IPS-15b (cell line): ENCODE results near the gene KCNQ1.

Experiments
- H3K27me3 ChIP-seq: one replicate; pipeline ENCODE4 v1.6.1; 2013; ENCODE audit warnings: low read length; ENCODE audit not compliant: control insufficient read depth, insufficient read depth
- H3K36me3 ChIP-seq: one replicate; pipeline ENCODE4 v1.6.1; 2013; ENCODE audit warnings: low read length; ENCODE audit not compliant: control insufficient read depth, insufficient read depth
- H3K4me1 ChIP-seq: one replicate; pipeline ENCODE4 v1.6.1; 2013; ENCODE audit warnings: mild to moderate bottlenecking, low read length; ENCODE audit not compliant: control insufficient read depth, insufficient read depth
- H3K4me3 ChIP-seq: one replicate; pipeline ENCODE4 v1.5.1; 2013; ENCODE audit warnings: low read depth, low read length
- H3K9ac ChIP-seq: one replicate; pipeline ENCODE4 v1.6.1; 2013; ENCODE audit warnings: low read depth, mild to moderate bottlenecking, low read length
- H3K9me3 ChIP-seq: one replicate; pipeline ENCODE4 v1.6.1; 2013; ENCODE audit warnings: mild to moderate bottlenecking, low read length; ENCODE audit not compliant: control insufficient read depth, insufficient read depth

The KCNQ1 gene

DNA sequence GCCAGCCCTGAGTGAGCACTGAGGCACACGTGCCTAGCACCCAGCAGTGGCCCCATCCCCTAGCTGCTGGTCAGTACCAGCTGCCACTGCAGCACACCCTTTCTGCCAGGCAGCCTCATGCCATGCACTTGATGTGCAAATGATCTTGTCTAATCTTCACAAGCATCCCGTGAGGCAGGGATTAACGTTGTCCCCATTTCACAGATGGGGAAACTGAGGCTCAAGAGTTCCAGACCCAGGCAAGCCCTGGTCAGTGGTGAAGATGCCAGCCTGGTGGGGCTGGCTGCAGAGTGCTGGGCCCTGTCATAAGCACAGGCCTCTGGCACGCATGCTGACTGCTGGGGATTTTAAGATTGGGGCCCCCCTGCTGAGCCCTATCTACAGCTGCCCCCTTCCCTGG lies 449.1 kb downstream of the KCNQ1 start:
- Histone ChIP-seq H3K27me3 (peaks cover 8% of the 10 kb centered on the region), H3K36me3 (no peaks in the 10 kb centered on the region), H3K9me3 (no peaks in the 10 kb centered on the region), H3K4me1 (peaks cover 6% of the 10 kb centered on the region), H3K9ac (no peak overlapping the region), H3K4me3 (no peak overlapping the region)

DNA sequence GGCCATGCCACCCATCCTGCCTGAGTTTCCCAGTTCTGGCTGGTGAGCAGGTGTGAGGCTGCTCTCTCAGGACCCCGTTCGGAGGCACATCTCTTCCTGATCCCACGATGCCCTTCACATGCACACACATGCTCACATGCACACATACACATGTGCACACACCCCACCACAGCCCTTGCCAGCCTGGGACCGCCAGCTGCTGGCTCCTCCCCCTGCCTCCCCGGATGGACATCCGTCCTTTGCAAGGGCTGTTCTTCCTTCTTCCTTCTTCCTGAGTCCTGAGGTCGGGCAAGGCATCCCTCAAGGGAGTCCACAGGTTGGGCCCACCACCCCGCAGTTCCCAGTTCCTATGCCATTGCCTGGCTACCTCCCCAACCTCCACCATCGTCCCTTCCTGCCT lies 451.2 kb downstream of the KCNQ1 start:
- Histone ChIP-seq H3K36me3 (no peaks in the 10 kb centered on the region), H3K4me1 (peaks cover 4% of the 10 kb centered on the region), H3K4me3 (no peak overlapping the region), H3K9ac (no peak overlapping the region), H3K9me3 (no peaks in the 10 kb centered on the region), H3K27me3 (peaks cover 9% of the 10 kb centered on the region)

DNA sequence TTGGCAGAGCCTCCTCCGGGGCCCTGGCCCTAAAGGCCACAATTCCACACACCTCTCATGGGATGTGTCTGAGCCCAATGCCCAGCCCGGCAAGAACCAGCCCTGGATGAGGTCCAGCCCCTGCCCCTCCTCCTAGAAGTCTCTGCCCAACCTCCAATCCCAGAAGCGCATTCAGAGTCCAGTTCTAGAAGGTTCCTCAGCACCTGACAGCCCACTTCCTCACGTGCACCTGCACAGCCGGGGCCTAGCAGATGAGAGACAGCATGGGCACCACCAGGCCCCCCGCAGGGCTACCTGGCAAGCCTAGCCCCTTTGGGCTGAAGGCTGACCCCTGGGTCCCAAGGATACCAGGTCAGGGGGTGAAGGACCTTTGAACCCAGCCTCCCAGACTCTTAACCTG lies 452.2 kb downstream of the KCNQ1 start:
- Histone ChIP-seq H3K4me3 (no peak overlapping the region), H3K4me1 (peaks cover 2% of the 10 kb centered on the region), H3K27me3 (peaks cover 13% of the 10 kb centered on the region), H3K9ac (no peak overlapping the region), H3K9me3 (no peaks in the 10 kb centered on the region), H3K36me3 (no peaks in the 10 kb centered on the region)

GRCh38 chr11:2898366-2899079 lies 453.7 kb downstream of the KCNQ1 start:
- H3K9ac ChIP-seq: no peak overlapping the region
- no peak overlapping the region for H3K4me3 ChIP-seq
- peaks cover 13% of the 10 kb centered on the region for H3K27me3 ChIP-seq
- no peaks in the 10 kb centered on the region for H3K9me3 ChIP-seq
- H3K36me3 ChIP-seq: no peaks in the 10 kb centered on the region
- peaks cover 4% of the 10 kb centered on the region for H3K4me1 ChIP-seq
